ENCODE results near the gene KIF13A. TPM values are rescaled to one million over a fixed set of nuclear protein-coding genes. Genes with fewer than 3 reads are reported as not detected.

Gene KIF13A
- total and polyA plus RNA-seq, 2 donors (not counting 3 experiments of a cell fraction or from before 2014, with no cell fraction given) = 24.9 to 65.8 TPM

DNA sequence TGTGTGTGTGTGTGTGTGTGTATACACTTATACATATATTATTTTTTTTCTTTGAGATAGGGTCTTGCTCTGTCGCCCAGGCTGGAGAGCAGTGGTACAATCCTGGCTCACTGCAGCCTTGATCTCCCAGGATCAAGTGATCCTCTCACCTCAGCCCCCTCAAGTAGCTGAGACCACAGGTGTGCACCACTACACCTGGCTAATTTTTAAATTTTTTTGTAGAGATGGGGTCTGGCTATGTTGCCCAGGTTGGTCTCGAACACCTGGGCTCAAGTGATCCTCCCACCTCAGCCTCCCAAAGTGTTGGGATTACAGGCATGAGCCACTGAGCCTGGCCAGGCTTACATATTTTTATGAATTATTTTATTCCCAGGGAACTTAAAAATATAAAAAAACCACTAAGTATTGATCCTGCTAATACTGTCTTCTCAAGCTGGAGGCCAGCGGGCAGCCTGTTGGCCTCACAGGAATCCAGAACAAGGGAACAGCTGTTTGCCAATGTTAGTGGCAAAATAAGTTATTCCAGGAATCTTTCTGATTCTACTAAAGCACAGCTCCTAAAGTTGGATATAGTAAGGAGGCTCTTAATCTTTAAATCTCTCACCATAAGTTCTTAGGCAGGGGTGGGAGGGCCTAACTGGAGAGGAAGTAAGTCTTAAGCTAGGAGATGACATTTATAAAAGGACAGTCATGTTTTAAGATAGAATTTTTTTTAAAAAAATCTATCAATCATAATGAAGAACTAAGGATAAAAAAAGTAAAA is 145.2 kb downstream of the KIF13A start:
- TF ChIP-seq POLR2A (IDR thresholded peaks at IDR 0.05; ENCODE audit: low read depth, low read length) (no peak), GATA2 (IDR thresholded peaks at IDR 0.05; ENCODE audit: insufficient read depth, insufficient read length, low read depth, low read length) (no peak), MYC (IDR thresholded peaks at IDR 0.05; ENCODE audit: low read depth, low read length) (no peak)
- Histone ChIP-seq H3K27ac (ENCODE audit: insufficient read depth, low read depth, low read length) (no peak overlapping the region), H3K4me2 (ENCODE audit: insufficient read depth, low read length) (no peak overlapping the region), H3K9ac (replicated peaks; ENCODE audit: extremely low read depth, insufficient read depth, low read length) (no peak overlapping the region), H3K27me3 (ENCODE audit: control insufficient read depth in 2 of 2, insufficient read depth in 2 of 2, low read length in 2 of 2) (no peaks in the 10 kb centered on the region), H3K36me3 (ENCODE audit: control insufficient read depth in 2 of 2, extremely low read depth in 1 of 2, insufficient read depth in 2 of 2, low read length in 2 of 2) (no peaks in the 10 kb centered on the region), H3K79me2 (ENCODE audit: control insufficient read depth, insufficient read depth, low read length) (no peaks in the 10 kb centered on the region), H3K4me3 (replicated peaks in 1 of 3; ENCODE audit: insufficient read depth in 1 of 3, low read depth in 1 of 3, low read length in 3 of 3) (no peak overlapping the region), H2AFZ (ENCODE audit: low read depth, low read length) (no peak overlapping the region), H3K9me3 (replicated peaks; ENCODE audit: control insufficient read depth, insufficient read depth, low read length) (no peaks in the 10 kb centered on the region), H3K4me1 (ENCODE audit: control insufficient read depth, extremely low read depth, insufficient read depth, low read length) (peaks cover 17% of the 10 kb centered on the region), H3K9me1 (replicated peaks; ENCODE audit: control insufficient read depth, extremely low read depth, insufficient read depth, low read length) (no peaks in the 10 kb centered on the region), H4K20me1 (replicated peaks; ENCODE audit: control insufficient read depth, extremely low read depth, insufficient read depth, low read length) (no peaks in the 10 kb centered on the region)
- POLR2A ChIA-PET = no interaction called here
- intact Hi-C loops (cut with micrococcal nuclease) = no loop called here
- DNase-seq (ENCODE audit: low read depth, low spot score) (no peak), FAIRE-seq (no peak)
- dilution Hi-C loops (cut with MboI; ENCODE audit: extremely low pct_ligation_motif_present, low sequenced_read_pairs) = no loop called here
- CTCF ChIA-PET = interaction anchor here (1.1 kb wide), 1 partner anchor 10 kb away, joined by 3 read pairs; no protein-coding TSS in a partner anchor
- no TSS peak for BruUV-seq (replicated peaks)

DNA sequence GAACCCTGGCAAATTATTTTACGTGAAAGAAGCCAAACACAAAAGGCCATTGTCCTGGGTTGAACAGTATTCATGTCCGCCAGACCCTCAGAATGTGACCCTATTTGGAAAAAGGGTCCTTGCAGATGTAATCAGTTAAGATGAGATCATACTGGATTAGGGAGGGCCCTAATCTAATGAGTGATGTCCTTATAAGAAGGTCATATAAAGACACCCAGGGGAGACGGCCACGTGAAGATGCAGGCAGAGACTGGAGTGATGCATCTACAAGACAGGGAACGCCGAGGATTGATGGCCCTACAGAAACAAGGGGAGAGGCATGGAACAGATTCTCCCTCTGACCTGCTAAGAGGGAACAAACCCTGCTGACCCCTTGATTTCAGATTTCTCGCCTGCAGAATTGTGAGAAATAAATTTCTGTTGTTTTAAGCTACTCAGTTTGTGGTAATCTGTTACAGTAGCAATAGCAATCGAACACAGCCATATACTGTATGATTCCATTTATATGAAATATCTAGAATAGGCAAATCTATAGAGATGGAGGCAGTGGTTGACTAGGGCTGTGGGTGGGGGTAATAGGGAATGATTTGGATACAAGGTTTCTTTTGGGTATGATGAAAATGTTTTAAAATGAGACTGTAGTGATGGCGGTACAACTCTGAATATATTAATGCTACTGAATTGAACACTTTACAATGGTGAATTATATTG is 147.8 kb downstream of the KIF13A start:
- intact Hi-C loops (cut with micrococcal nuclease) = no loop called here
- H3K9ac ChIP-seq (replicated peaks; ENCODE audit: extremely low read depth, insufficient read depth, low read length) = no peak overlapping the region
- H3K27ac ChIP-seq (ENCODE audit: insufficient read depth, low read depth, low read length) = no peak overlapping the region
- peaks cover 6% of the 10 kb centered on the region for H3K4me1 ChIP-seq (ENCODE audit: control insufficient read depth, extremely low read depth, insufficient read depth, low read length)
- no peak overlapping the region for H3K4me3 ChIP-seq (replicated peaks in 1 of 3; ENCODE audit: insufficient read depth in 1 of 3, low read depth in 1 of 3, low read length in 3 of 3)
- no peak for FAIRE-seq
- DNase-seq (ENCODE audit: low read depth, low spot score) = no peak
- no peaks in the 10 kb centered on the region for H3K9me1 ChIP-seq (replicated peaks; ENCODE audit: control insufficient read depth, extremely low read depth, insufficient read depth, low read length)
- H3K4me2 ChIP-seq (ENCODE audit: insufficient read depth, low read length) = no peak overlapping the region
- no peaks in the 10 kb centered on the region for H3K9me3 ChIP-seq (replicated peaks; ENCODE audit: control insufficient read depth, insufficient read depth, low read length)
- no peaks in the 10 kb centered on the region for H4K20me1 ChIP-seq (replicated peaks; ENCODE audit: control insufficient read depth, extremely low read depth, insufficient read depth, low read length)
- ChIA-PET POLR2A (interaction anchor here (0.5 kb wide), 1 partner anchor 61 kb away, joined by 6 read pairs; no protein-coding TSS in a partner anchor), CTCF (interaction anchor here (1.7 kb wide), 1 partner anchor 17 kb away, joined by 4 read pairs; no protein-coding TSS in a partner anchor)
- dilution Hi-C loops (cut with MboI; ENCODE audit: extremely low pct_ligation_motif_present, low sequenced_read_pairs) = no loop called here
- H3K79me2 ChIP-seq (ENCODE audit: control insufficient read depth, insufficient read depth, low read length) = no peaks in the 10 kb centered on the region
- BruUV-seq (replicated peaks) = no TSS peak
- no peaks in the 10 kb centered on the region for H3K27me3 ChIP-seq (ENCODE audit: control insufficient read depth in 2 of 2, insufficient read depth in 2 of 2, low read length in 2 of 2)
- no peak for TF ChIP-seq JUN (IDR thresholded peaks at IDR 0.05; ENCODE audit: borderline replicate concordance, insufficient read depth, insufficient read length, low read depth)
- TF ChIP-seq POLR2AphosphoS5 (IDR thresholded peaks at IDR 0.05; ENCODE audit: insufficient read depth, low read depth, low read length) = no peak
- TF ChIP-seq POLR2A (IDR thresholded peaks at IDR 0.05; ENCODE audit: low read depth, low read length) = no peak
- no peak for TF ChIP-seq EZH2 (IDR thresholded peaks at IDR 0.05; ENCODE audit: borderline replicate concordance, low read depth, low read length, severe bottlenecking)
- TF ChIP-seq MYC (IDR thresholded peaks at IDR 0.05; ENCODE audit: low read depth, low read length) = no peak
- TF ChIP-seq, protein P1, sequence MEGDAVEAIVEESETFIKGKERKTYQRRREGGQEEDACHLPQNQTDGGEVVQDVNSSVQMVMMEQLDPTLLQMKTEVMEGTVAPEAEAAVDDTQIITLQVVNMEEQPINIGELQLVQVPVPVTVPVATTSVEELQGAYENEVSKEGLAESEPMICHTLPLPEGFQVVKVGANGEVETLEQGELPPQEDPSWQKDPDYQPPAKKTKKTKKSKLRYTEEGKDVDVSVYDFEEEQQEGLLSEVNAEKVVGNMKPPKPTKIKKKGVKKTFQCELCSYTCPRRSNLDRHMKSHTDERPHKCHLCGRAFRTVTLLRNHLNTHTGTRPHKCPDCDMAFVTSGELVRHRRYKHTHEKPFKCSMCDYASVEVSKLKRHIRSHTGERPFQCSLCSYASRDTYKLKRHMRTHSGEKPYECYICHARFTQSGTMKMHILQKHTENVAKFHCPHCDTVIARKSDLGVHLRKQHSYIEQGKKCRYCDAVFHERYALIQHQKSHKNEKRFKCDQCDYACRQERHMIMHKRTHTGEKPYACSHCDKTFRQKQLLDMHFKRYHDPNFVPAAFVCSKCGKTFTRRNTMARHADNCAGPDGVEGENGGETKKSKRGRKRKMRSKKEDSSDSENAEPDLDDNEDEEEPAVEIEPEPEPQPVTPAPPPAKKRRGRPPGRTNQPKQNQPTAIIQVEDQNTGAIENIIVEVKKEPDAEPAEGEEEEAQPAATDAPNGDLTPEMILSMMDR (IDR thresholded peaks at IDR 0.05; ENCODE audit: extremely low read depth in 1 of 2, insufficient read depth in 1 of 2, low read depth in 1 of 2, low read length in 2 of 2) = no peak
- TF ChIP-seq GATA2 (IDR thresholded peaks at IDR 0.05; ENCODE audit: insufficient read depth, insufficient read length, low read depth, low read length) = no peak
- TF ChIP-seq FOS (IDR thresholded peaks at IDR 0.05; ENCODE audit: borderline replicate concordance, insufficient read depth, low read length) = no peak
- TF ChIP-seq, protein P2, sequence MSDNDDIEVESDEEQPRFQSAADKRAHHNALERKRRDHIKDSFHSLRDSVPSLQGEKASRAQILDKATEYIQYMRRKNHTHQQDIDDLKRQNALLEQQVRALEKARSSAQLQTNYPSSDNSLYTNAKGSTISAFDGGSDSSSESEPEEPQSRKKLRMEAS (IDR thresholded peaks at IDR 0.05; ENCODE audit: insufficient read depth, insufficient read length) = no peak
- H3K36me3 ChIP-seq (ENCODE audit: control insufficient read depth in 2 of 2, extremely low read depth in 1 of 2, insufficient read depth in 2 of 2, low read length in 2 of 2) = peaks cover 3 to 6% of the 10 kb centered on the region in 2 experiments
- no peak overlapping the region for H2AFZ ChIP-seq (ENCODE audit: low read depth, low read length)

All from endothelial cell of umbilical vein (primary cell).